ENCODE data around the gene LLGL2. TPM values are rescaled to one million over a fixed set of nuclear protein-coding genes. Genes with fewer than 3 reads are reported as not detected.

The LLGL2 gene
- total RNA-seq, 1 donor from 2014 or later: 44.5 TPM

GRCh38 chr17:75605790-75606189 lies 80.3 kb downstream of the LLGL2 start:
- no peak overlapping the region for H3K4me3 ChIP-seq (ENCODE audit: low read depth, low read length)
- no peaks in the 10 kb centered on the region for H3K36me3 ChIP-seq (ENCODE audit: control insufficient read depth, insufficient read depth, low read length)
- no peaks in the 10 kb centered on the region for H3K27me3 ChIP-seq (ENCODE audit: control insufficient read depth, insufficient read depth, low read length)
- DNase-seq (ENCODE audit: low read depth): no peak
- no peak for TF ChIP-seq CTCF (IDR thresholded peaks at IDR 0.05; ENCODE audit: insufficient read depth, low read length, severe bottlenecking)
- no peak for FAIRE-seq

GRCh38 chr17:75607086-75607485 lies 81.6 kb downstream of the LLGL2 start:
- TF ChIP-seq CTCF (IDR thresholded peaks at IDR 0.05; ENCODE audit: insufficient read depth, low read length, severe bottlenecking): no peak
- no peaks in the 10 kb centered on the region for H3K36me3 ChIP-seq (ENCODE audit: control insufficient read depth, insufficient read depth, low read length)
- FAIRE-seq: no peak
- no peak for DNase-seq (ENCODE audit: low read depth)
- no peaks in the 10 kb centered on the region for H3K27me3 ChIP-seq (ENCODE audit: control insufficient read depth, insufficient read depth, low read length)
- H3K4me3 ChIP-seq (ENCODE audit: low read depth, low read length): no peak overlapping the region

GRCh38 chr17:75610103-75610984 lies 84.8 kb downstream of the LLGL2 start:
- TF ChIP-seq CTCF (IDR thresholded peaks at IDR 0.05; ENCODE audit: insufficient read depth, low read length, severe bottlenecking): no peak
- no peaks in the 10 kb centered on the region for H3K36me3 ChIP-seq (ENCODE audit: control insufficient read depth, insufficient read depth, low read length)
- H3K4me3 ChIP-seq (ENCODE audit: low read depth, low read length): no peak overlapping the region
- no peak for DNase-seq (ENCODE audit: low read depth)
- no peak for FAIRE-seq
- H3K27me3 ChIP-seq (ENCODE audit: control insufficient read depth, insufficient read depth, low read length): no peaks in the 10 kb centered on the region

- Histone ChIP-seq H3K27me3 (ENCODE audit: control insufficient read depth, insufficient read depth, low read length) (no peaks in the 10 kb centered on the region), H3K36me3 (ENCODE audit: control insufficient read depth, insufficient read depth, low read length) (no peaks in the 10 kb centered on the region), H3K4me3 (ENCODE audit: low read depth, low read length) (no peak overlapping the region)
- TF ChIP-seq CTCF (IDR thresholded peaks at IDR 0.05; ENCODE audit: insufficient read depth, low read length, severe bottlenecking): no peak
- DNase-seq (ENCODE audit: low read depth) (no peak), FAIRE-seq (no peak)
Observed at GRCh38 chr17:75611851-75612429, 86.4 kb downstream of the LLGL2 start.

- no peak for DNase-seq (ENCODE audit: low read depth)
- no peak for FAIRE-seq
- no peak for TF ChIP-seq CTCF (IDR thresholded peaks at IDR 0.05; ENCODE audit: insufficient read depth, low read length, severe bottlenecking)
- Histone ChIP-seq H3K4me3 (ENCODE audit: low read depth, low read length) (no peak overlapping the region), H3K36me3 (ENCODE audit: control insufficient read depth, insufficient read depth, low read length) (no peaks in the 10 kb centered on the region), H3K27me3 (ENCODE audit: control insufficient read depth, insufficient read depth, low read length) (no peaks in the 10 kb centered on the region)
Observed at GRCh38 chr17:75612906-75613626, 87.6 kb downstream of the LLGL2 start.
